ENCODE results near the gene THAP12. TPM values are rescaled to one million over a fixed set of nuclear protein-coding genes. Genes with fewer than 3 reads are reported as not detected.
A peak's percentile ranks its signal among the peaks of the same experiment; 100 is the strongest.

THAP12 gene
- total RNA-seq, 1 donor from 2014 or later: 30.3 TPM

- no peak overlapping the region for H3K4me3 ChIP-seq (ENCODE audit: insufficient read depth, low read depth, low read length)
- no peak overlapping the region for H3K27ac Mint-ChIP-seq (ENCODE audit: unreplicated experiment)
- no peaks in the 10 kb centered on the region for H3K36me3 ChIP-seq (ENCODE audit: insufficient read depth, low read length)
- FAIRE-seq (no peak), DNase-seq (ENCODE audit: low read depth) (no peak)
- H3K27me3 Mint-ChIP-seq (ENCODE audit: low read depth, unreplicated experiment): no peaks in the 10 kb centered on the region
- no peak overlapping the region for H3K4me2 ChIP-seq (ENCODE audit: low read length)
- H3K4me1 ChIP-seq (ENCODE audit: insufficient read depth, low read length): peaks cover 12% of the 10 kb centered on the region
- H3K27me3 ChIP-seq (ENCODE audit: insufficient read depth, low read length): no peaks in the 10 kb centered on the region
- no peak overlapping the region for H3K9ac ChIP-seq (ENCODE audit: low read length)
- H4K20me1 ChIP-seq (ENCODE audit: insufficient read depth, low read length): peaks cover 70% of the 10 kb centered on the region
- H3K27ac ChIP-seq (ENCODE audit: low read depth, low read length): no peak overlapping the region
- peaks cover 4% of the 10 kb centered on the region for H3K4me1 Mint-ChIP-seq (ENCODE audit: low read depth, unreplicated experiment)
- no peak overlapping the region for H3K4me3 Mint-ChIP-seq (ENCODE audit: unreplicated experiment)
- no peaks in the 10 kb centered on the region for H3K9me3 ChIP-seq (ENCODE audit: insufficient read depth, low read depth, low read length)
- no peaks in the 10 kb centered on the region for H3K9me3 Mint-ChIP-seq (ENCODE audit: unreplicated experiment)
- peaks cover 86% of the 10 kb centered on the region for H3K79me2 ChIP-seq (ENCODE audit: insufficient read depth, low read length)
- H2AFZ ChIP-seq (ENCODE audit: low read depth, low read length): no peak overlapping the region
- H3K36me3 Mint-ChIP-seq (ENCODE audit: low read depth, unreplicated experiment): no peaks in the 10 kb centered on the region
- no peak for TF ChIP-seq CTCF (IDR thresholded peaks at IDR 0.05; ENCODE audit: insufficient read depth, low read depth, low read length)
- TF ChIP-seq EZH2 (IDR thresholded peaks at IDR 0.05; ENCODE audit: insufficient read depth, low read length): no peak
Observed at GRCh38 chr11:76376746-76377558, 4.0 kb downstream of the THAP12 start.

DNA sequence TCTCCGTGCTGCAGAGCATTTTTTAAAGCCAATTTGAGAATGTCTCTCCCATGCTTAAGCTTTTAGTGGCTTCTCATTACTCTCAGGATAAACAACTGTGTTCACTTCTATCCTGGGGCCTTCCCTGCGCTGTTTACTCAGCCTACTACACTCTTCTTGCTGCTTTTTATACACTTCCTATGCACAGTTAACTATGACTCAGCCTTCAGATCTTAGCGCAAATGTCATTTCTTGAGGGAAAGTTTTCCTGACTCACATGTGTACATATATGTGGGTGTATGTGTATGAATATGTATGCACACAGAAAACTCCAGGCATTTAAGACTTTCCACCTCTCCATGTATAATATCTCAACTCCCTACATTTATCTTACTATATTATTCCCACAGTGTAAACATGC is 9.8 kb downstream of the THAP12 start:
- DNase-seq (ENCODE audit: low read depth) (peak; percentile 75), FAIRE-seq (no peak)
- peaks cover 74% of the 10 kb centered on the region for H4K20me1 ChIP-seq (ENCODE audit: insufficient read depth, low read length)
- H3K4me2 ChIP-seq (ENCODE audit: low read length): peak overlapping the region; percentile 68
- Mint-ChIP-seq H3K27me3 (ENCODE audit: low read depth, unreplicated experiment) (no peaks in the 10 kb centered on the region), H3K4me1 (ENCODE audit: low read depth, unreplicated experiment) (peaks cover 8% of the 10 kb centered on the region), H3K27ac (ENCODE audit: unreplicated experiment) (peak overlapping the region; percentile 27), H3K4me3 (ENCODE audit: unreplicated experiment) (no peak overlapping the region), H3K9me3 (ENCODE audit: unreplicated experiment) (no peaks in the 10 kb centered on the region), H3K36me3 (ENCODE audit: low read depth, unreplicated experiment) (no peaks in the 10 kb centered on the region)
- peaks cover 95% of the 10 kb centered on the region for H3K79me2 ChIP-seq (ENCODE audit: insufficient read depth, low read length)
- no peaks in the 10 kb centered on the region for H3K9me3 ChIP-seq (ENCODE audit: insufficient read depth, low read depth, low read length)
- TF ChIP-seq CTCF (IDR thresholded peaks at IDR 0.05; ENCODE audit: insufficient read depth, low read depth, low read length) (no peak), EZH2 (IDR thresholded peaks at IDR 0.05; ENCODE audit: insufficient read depth, low read length) (no peak)
- H3K36me3 ChIP-seq (ENCODE audit: insufficient read depth, low read length): no peaks in the 10 kb centered on the region
- no peaks in the 10 kb centered on the region for H3K27me3 ChIP-seq (ENCODE audit: insufficient read depth, low read length)
- H3K9ac ChIP-seq (ENCODE audit: low read length): peak overlapping the region; percentile 25
- H2AFZ ChIP-seq (ENCODE audit: low read depth, low read length): no peak overlapping the region
- H3K4me1 ChIP-seq (ENCODE audit: insufficient read depth, low read length): peaks cover 7% of the 10 kb centered on the region
- H3K4me3 ChIP-seq (ENCODE audit: insufficient read depth, low read depth, low read length): no peak overlapping the region
- H3K27ac ChIP-seq (ENCODE audit: low read depth, low read length): peak overlapping the region; percentile 50

DNA sequence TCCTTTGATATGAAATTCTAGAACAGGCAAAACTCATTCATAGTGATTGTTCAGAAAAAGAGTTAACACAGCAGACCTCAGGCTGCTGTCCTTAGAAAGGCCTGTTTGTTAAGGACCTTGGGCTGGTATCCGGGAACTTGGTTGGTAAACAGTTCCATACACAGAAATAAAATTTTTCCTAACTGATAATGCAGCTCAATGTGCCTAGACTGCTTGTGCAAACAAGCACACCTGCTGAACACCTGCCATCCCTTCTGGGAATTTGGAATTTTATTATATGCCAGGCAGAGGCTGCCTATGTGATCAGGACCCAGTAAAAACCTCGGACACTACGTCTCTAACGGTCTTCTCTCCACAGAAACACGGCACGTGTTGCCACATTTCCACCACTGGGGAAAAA is 11.5 kb downstream of the THAP12 start:
- H3K9me3 Mint-ChIP-seq (ENCODE audit: unreplicated experiment): no peaks in the 10 kb centered on the region
- H3K27ac Mint-ChIP-seq (ENCODE audit: unreplicated experiment): no peak overlapping the region
- H3K4me1 Mint-ChIP-seq (ENCODE audit: low read depth, unreplicated experiment): peaks cover 8% of the 10 kb centered on the region
- H3K4me2 ChIP-seq (ENCODE audit: low read length): no peak overlapping the region
- peaks cover 93% of the 10 kb centered on the region for H3K79me2 ChIP-seq (ENCODE audit: insufficient read depth, low read length)
- H3K4me3 ChIP-seq (ENCODE audit: insufficient read depth, low read depth, low read length): no peak overlapping the region
- H3K36me3 Mint-ChIP-seq (ENCODE audit: low read depth, unreplicated experiment): no peaks in the 10 kb centered on the region
- no peak overlapping the region for H3K4me3 Mint-ChIP-seq (ENCODE audit: unreplicated experiment)
- no peaks in the 10 kb centered on the region for H3K9me3 ChIP-seq (ENCODE audit: insufficient read depth, low read depth, low read length)
- H3K27me3 ChIP-seq (ENCODE audit: insufficient read depth, low read length): no peaks in the 10 kb centered on the region
- no peak for TF ChIP-seq CTCF (IDR thresholded peaks at IDR 0.05; ENCODE audit: insufficient read depth, low read depth, low read length)
- no peak for TF ChIP-seq EZH2 (IDR thresholded peaks at IDR 0.05; ENCODE audit: insufficient read depth, low read length)
- H2AFZ ChIP-seq (ENCODE audit: low read depth, low read length): no peak overlapping the region
- H3K9ac ChIP-seq (ENCODE audit: low read length): no peak overlapping the region
- peaks cover 66% of the 10 kb centered on the region for H4K20me1 ChIP-seq (ENCODE audit: insufficient read depth, low read length)
- H3K27ac ChIP-seq (ENCODE audit: low read depth, low read length): no peak overlapping the region
- DNase-seq (ENCODE audit: low read depth) (no peak), FAIRE-seq (no peak)
- no peaks in the 10 kb centered on the region for H3K36me3 ChIP-seq (ENCODE audit: insufficient read depth, low read length)
- no peaks in the 10 kb centered on the region for H3K27me3 Mint-ChIP-seq (ENCODE audit: low read depth, unreplicated experiment)
- peaks cover 7% of the 10 kb centered on the region for H3K4me1 ChIP-seq (ENCODE audit: insufficient read depth, low read length)

Data from astrocyte (in vitro differentiated cells and primary cell).